H1 (cell line): ENCODE measurements around the gene SLC9A3. TPM values are rescaled to one million over a fixed set of nuclear protein-coding genes. Genes with fewer than 3 reads are reported as not detected.

ENCODE experiments used
- CEBPB ChIP-seq: IDR thresholded peaks from 2 replicates; pipeline ENCODE4 v1.6.1; 2012; ENCODE audit warnings: low read depth, low read length
- CHD7 ChIP-seq: fragments of 300-600 bp; sonication (generic); IDR thresholded peaks from 2 replicates; pipeline ENCODE4 v1.7.1; 2012; ENCODE audit warnings: low read length, moderate library complexity, mild to moderate bottlenecking, inconsistent platforms; ENCODE audit not compliant: insufficient replicate concordance
- CTBP2 ChIP-seq: IDR thresholded peaks from 2 replicates; pipeline ENCODE4 v1.7.0; 2011; ENCODE audit warnings: borderline replicate concordance, mild to moderate bottlenecking, moderate library complexity, mixed read lengths, low read length; ENCODE audit not compliant: insufficient read depth, insufficient read length
- CTCF ChIP-seq, 3 experiments: IDR thresholded peaks; 1 replicate in 2 of 3; 2 replicates in 1 of 3; pipeline versions ENCODE4 v1.5.1 to v1.6.1; 2011; ENCODE audit warnings: low read length in 3 of 3, mild to moderate bottlenecking in 3 of 3, inconsistent platforms in 2 of 3, low read depth in 1 of 3, moderate library complexity in 1 of 3; ENCODE audit not compliant: insufficient read depth in 1 of 3; ENCODE audit errors: control extremely low read depth in 1 of 3
- E2F6 ChIP-seq: IDR thresholded peaks from 2 replicates; pipeline ENCODE4 v1.6.1; 2012; ENCODE audit warnings: inconsistent platforms
- RNF2 ChIP-seq: fragments of 200-900, 300-1000 bp; sonication (generic); IDR thresholded peaks from 2 replicates; pipeline ENCODE4 v1.7.1; 2016; ENCODE audit warnings: borderline replicate concordance, low read depth, mild to moderate bottlenecking, antibody characterized with exemption, low read length; ENCODE audit not compliant: poor library complexity, severe bottlenecking; ENCODE audit errors: missing control alignments
- polyA plus RNA-seq, 7 experiments: library from polyadenylated mRNA; depleted of rRNA in 3 of 7; stranded (reverse) in 5 of 7; unstranded in 2 of 7; fragments of >200 nt in 5 of 7; fragments of 200-250 nt in 2 of 7; gene quantifications; 1 replicate in 5 of 7; 2 replicates in 1 of 7; 4 replicates in 1 of 7; pipeline versions ENCODE4 v1.2.1 to v1.2.3, GENCODE V29; 2011 to 2013; ENCODE audit warnings: missing spikeins in 2 of 7, mixed read lengths in 2 of 7
- total RNA-seq: library from RNA; stranded (reverse); fragmentation: NEBNext Ultra II Directional; extraction: Animal tissue kit (Norgen Biotek cat#: 25700); gene quantifications from 2 replicates; pipeline ENCODE4 v1.2.1, GENCODE V29; 2021

The SLC9A3 gene
- total and polyA plus RNA-seq, 2 of the 8 experiments (the other 6 are each of a cell fraction or from before 2014, with no cell fraction given) = 0.95 to 1.0 TPM

- TF ChIP-seq CHD7 = no peak
- no peak for TF ChIP-seq CTBP2
- TF ChIP-seq CTCF (IDR thresholded peaks at IDR 0.05; ENCODE audit: control extremely low read depth in 1 of 3, insufficient read depth in 1 of 3, low read depth in 1 of 3, low read length in 3 of 3) = no peak
- no peak for TF ChIP-seq CEBPB
- TF ChIP-seq E2F6 = no peak
- no peak for TF ChIP-seq RNF2
These were observed 8.9 kb downstream of the SLC9A3 start (continued) for GRCh38 chr5:515273-515836.
